SK-N-SH (cell line): Measurements from ENCODE around the gene MID1. TPM values are rescaled to one million over a fixed set of nuclear protein-coding genes. Genes with fewer than 3 reads are reported as not detected.

Experiments used
- CTCF ChIA-PET: fragments of 300-600, 350-600 bp; formaldehyde crosslinking; extraction: SDS; loops from one replicate; lab custom pipeline; 2021; lab: Yijun Ruan, JAX
- POLR2A ChIA-PET: fragments of 350-600 bp; sonication (Branson Sonifier 250); formaldehyde crosslinking; extraction: SDS; loops from one replicate; lab custom pipeline; 2020; ENCODE audit warnings: antibody characterized with exemption, inconsistent platforms; lab: Yijun Ruan, JAX
- DNase-seq: peaks from one replicate; pipeline ENCODE4 v3.0.0; 2012
- H2AFZ ChIP-seq: fragments of 200-600 bp; sonication (generic); 2 replicates; pipeline ENCODE4 v1.8.1; 2016; ENCODE audit warnings: antibody characterized with exemption, mild to moderate bottlenecking, low read depth
- H3F3A ChIP-seq: fragments of 200-600 bp; sonication (generic); replicated peaks from 2 replicates; pipeline ENCODE3; 2016; ENCODE audit warnings: antibody characterized with exemption, mild to moderate bottlenecking; ENCODE audit not compliant: insufficient read depth
- H3K27ac ChIP-seq, 2 experiments: fragments of 200-500 bp in 1 of 2; fragments of 200-600 bp in 1 of 2; sonication (Bioruptor generic) in 1 of 2; sonication (generic), shearing (Covaris generic) in 1 of 2; 2 replicates each; pipeline versions ENCODE4 v1.5.1 to v1.6.1; 2014 to 2016; ENCODE audit warnings: low read depth in 2 of 2, inconsistent platforms in 1 of 2, low read length in 1 of 2, mild to moderate bottlenecking in 1 of 2, mixed read lengths in 1 of 2
- H3K27me3 ChIP-seq: fragments of 200-600 bp; sonication (generic), shearing (Covaris generic); 2 replicates; pipeline ENCODE4 v1.6.1; 2016; ENCODE audit warnings: mixed run types; ENCODE audit not compliant: insufficient read depth
- H3K36me3 ChIP-seq, 2 experiments: fragments of 200-500 bp in 1 of 2; fragments of 200-600 bp in 1 of 2; sonication (Bioruptor generic) in 1 of 2; sonication (generic) in 1 of 2; replicated peaks in 1 of 2; 2 replicates each; pipeline versions ENCODE3 to v1.5.1; 2014 to 2016; ENCODE audit warnings: low read length in 1 of 2, mild to moderate bottlenecking in 1 of 2; ENCODE audit not compliant: insufficient read depth in 2 of 2, control insufficient read depth in 1 of 2
- H3K4me1 ChIP-seq, 2 experiments: fragments of 200-500 bp in 1 of 2; fragments of 200-600 bp in 1 of 2; sonication (Bioruptor generic) in 1 of 2; sonication (generic), shearing (Covaris generic) in 1 of 2; 2 replicates each; pipeline versions ENCODE4 v1.5.1 to v1.6.1; 2014 to 2016; ENCODE audit warnings: low read depth in 1 of 2, low read length in 1 of 2, mixed run types in 1 of 2; ENCODE audit not compliant: insufficient read depth in 2 of 2, control insufficient read depth in 1 of 2
- H3K4me2 ChIP-seq: fragments of 200-600 bp; sonication (generic), shearing (Covaris generic); 2 replicates; pipeline ENCODE4 v1.6.1; 2017; ENCODE audit warnings: mixed run types
- H3K4me3 ChIP-seq, 2 experiments: fragments of 200-500 bp in 1 of 2; fragments of 200-600 bp in 1 of 2; sonication (Bioruptor generic) in 1 of 2; sonication (generic), shearing (Covaris generic) in 1 of 2; 2 replicates each; pipeline versions ENCODE4 v1.5.1 to v1.8.1; 2014 to 2016; ENCODE audit warnings: low read depth in 2 of 2, inconsistent platforms in 1 of 2, low read length in 1 of 2, mild to moderate bottlenecking in 1 of 2, mixed read lengths in 1 of 2, moderate library complexity in 1 of 2
- H3K79me2 ChIP-seq: fragments of 200-600 bp; sonication (generic); 2 replicates; pipeline ENCODE4 v1.8.1; 2017; ENCODE audit warnings: mild to moderate bottlenecking; ENCODE audit not compliant: insufficient read depth
- H3K9ac ChIP-seq: fragments of 200-600 bp; sonication (generic); 2 replicates; pipeline ENCODE4 v1.6.1; 2017; ENCODE audit warnings: mixed run types
- H3K9me2 ChIP-seq: fragments of 200-600 bp; sonication (generic); 2 replicates; pipeline ENCODE4 v1.6.1; 2017; ENCODE audit warnings: mixed run types
- H3K9me3 ChIP-seq: fragments of 200-600 bp; sonication (generic); 2 replicates; pipeline ENCODE4 v1.6.1; 2017; ENCODE audit warnings: mixed run types, mild to moderate bottlenecking, moderate library complexity
- H4K20me1 ChIP-seq: fragments of 200-600 bp; sonication (generic); 2 replicates; pipeline ENCODE4 v1.6.1; 2017; ENCODE audit warnings: mild to moderate bottlenecking, mixed run types; ENCODE audit not compliant: insufficient read depth
- CHD2 ChIP-seq: fragments of 150-350 bp; IDR thresholded peaks from 2 replicates; pipeline ENCODE4 v1.6.1; 2018; ENCODE audit warnings: low read length; ENCODE audit not compliant: partially characterized antibody
- ELF1 ChIP-seq: IDR thresholded peaks from 2 replicates; pipeline ENCODE4 v1.4.0; 2012
- EP300 ChIP-seq, 2 experiments: IDR thresholded peaks; 2 replicates each; pipeline versions ENCODE4 v1.4.0 to v1.6.1; 2012; ENCODE audit warnings: borderline replicate concordance in 1 of 2, low read depth in 1 of 2, low read length in 1 of 2
- FOSL2 ChIP-seq: IDR thresholded peaks from 2 replicates; pipeline ENCODE4 v1.4.0; 2012; ENCODE audit warnings: low read depth, mild to moderate bottlenecking, moderate library complexity, borderline replicate concordance
- FOXM1 ChIP-seq: IDR thresholded peaks from 2 replicates; pipeline ENCODE4 v1.4.0; 2012; ENCODE audit warnings: low read depth, mild to moderate bottlenecking
- GATA2 ChIP-seq: sonication (generic); formaldehyde crosslinking; IDR thresholded peaks from 2 replicates; pipeline ENCODE4 v1.5.0; 2020; ENCODE audit warnings: mild to moderate bottlenecking, missing genetic modification reagents
- JUND ChIP-seq: IDR thresholded peaks from 2 replicates; pipeline ENCODE4 v1.4.0; 2012
- MEF2A ChIP-seq: IDR thresholded peaks from 2 replicates; pipeline ENCODE4 v1.4.0; 2012; ENCODE audit warnings: low read depth, borderline replicate concordance
- MXI1 ChIP-seq: IDR thresholded peaks from 2 replicates; pipeline ENCODE4 v1.6.1; 2012; ENCODE audit warnings: mild to moderate bottlenecking, low read depth, low read length, improper control_type of control experiment
- NRF1 ChIP-seq: IDR thresholded peaks from 2 replicates; pipeline ENCODE4 v1.6.1; 2012; ENCODE audit warnings: low read depth, mild to moderate bottlenecking, low read length
- POLR2AphosphoS5 ChIP-seq: IDR thresholded peaks from 2 replicates; pipeline ENCODE4 v1.6.1; 2012; ENCODE audit warnings: low read depth, low read length
- RAD21 ChIP-seq: IDR thresholded peaks from 2 replicates; pipeline ENCODE4 v1.6.1; 2012; ENCODE audit warnings: mild to moderate bottlenecking, low read length
- RCOR1 ChIP-seq: fragments of 150-350 bp; IDR thresholded peaks from 2 replicates; pipeline ENCODE4 v1.6.1; 2017; ENCODE audit warnings: antibody characterized with exemption, low read length
- REST ChIP-seq: IDR thresholded peaks from 2 replicates; pipeline ENCODE4 v1.6.1; 2012; ENCODE audit warnings: mild to moderate bottlenecking, low read depth, low read length, moderate library complexity
- SIN3A ChIP-seq: IDR thresholded peaks from 2 replicates; pipeline ENCODE4 v1.6.1; 2012; ENCODE audit warnings: low read depth, mild to moderate bottlenecking, low read length, moderate library complexity, borderline replicate concordance
- SMC3 ChIP-seq: IDR thresholded peaks from 2 replicates; pipeline ENCODE4 v1.6.1; 2012; ENCODE audit warnings: low read depth, low read length, improper control_type of control experiment
- TEAD4 ChIP-seq: IDR thresholded peaks from 2 replicates; pipeline ENCODE4 v1.4.0; 2012; ENCODE audit warnings: mild to moderate bottlenecking, borderline replicate concordance; ENCODE audit not compliant: insufficient read depth
- USF1 ChIP-seq: IDR thresholded peaks from 2 replicates; pipeline ENCODE4 v1.4.0; 2012; ENCODE audit warnings: low read depth, borderline replicate concordance
- USF2 ChIP-seq: fragments of 150-350 bp; IDR thresholded peaks from 2 replicates; pipeline ENCODE4 v1.6.1; 2017; ENCODE audit warnings: antibody characterized with exemption, low read length, low read depth, borderline replicate concordance
- polyA plus RNA-seq, 3 experiments: library from polyadenylated mRNA; depleted of rRNA; stranded (reverse); fragments of >200 nt; gene quantifications; 2 replicates each; pipeline ENCODE4 v1.2.3, GENCODE V29; 2012
- TF ChIP-seq, protein P1 (sequence below): IDR thresholded peaks from 2 replicates; pipeline ENCODE4 v1.4.0; 2012; ENCODE audit warnings: low read depth
- TF ChIP-seq, protein P2 (sequence below): IDR thresholded peaks from 2 replicates; pipeline ENCODE4; 2012

Gene MID1
- polyA plus RNA-seq, 1 of the 3 experiments (the other 2 are of a cell fraction), result 10.4 TPM

DNA sequence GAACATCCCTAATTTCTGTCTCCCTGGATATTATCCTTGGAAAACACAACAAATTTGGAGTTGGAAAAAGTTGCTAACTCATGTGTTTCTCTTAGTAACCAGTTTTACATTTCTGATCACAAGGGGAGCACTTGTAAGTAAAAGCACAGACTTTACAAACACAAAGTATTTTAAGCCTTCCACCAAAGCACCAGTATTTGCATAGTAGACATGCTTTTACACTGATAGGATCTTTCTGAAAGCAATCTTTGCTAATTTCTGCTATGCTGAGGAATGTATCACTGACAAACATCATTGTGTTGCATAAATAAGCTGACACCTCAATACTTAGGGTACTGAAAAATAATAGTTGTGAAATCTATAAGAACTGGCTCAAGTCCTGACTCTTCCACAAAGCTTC is 100.6 kb downstream of the MID1 start:
- Histone ChIP-seq H3K4me3 (no peak overlapping the region), H3F3A (no peaks in the 10 kb centered on the region), H3K27ac (no peak overlapping the region), H3K36me3 (no peaks in the 10 kb centered on the region), H3K79me2 (no peaks in the 10 kb centered on the region), H3K27me3 (no peaks in the 10 kb centered on the region), H3K9ac (no peak overlapping the region), H4K20me1 (no peaks in the 10 kb centered on the region), H3K9me2 (no peaks in the 10 kb centered on the region), H3K4me2 (no peak overlapping the region), H2AFZ (no peak overlapping the region), H3K4me1 (no peaks in the 10 kb centered on the region), H3K9me3 (no peaks in the 10 kb centered on the region)
- CTCF ChIA-PET, result no interaction called here
- DNase-seq, result no peak
- POLR2A ChIA-PET, result no interaction called here
- TF ChIP-seq USF2, result no peak
- TF ChIP-seq RCOR1, result no peak
- TF ChIP-seq, protein P1, sequence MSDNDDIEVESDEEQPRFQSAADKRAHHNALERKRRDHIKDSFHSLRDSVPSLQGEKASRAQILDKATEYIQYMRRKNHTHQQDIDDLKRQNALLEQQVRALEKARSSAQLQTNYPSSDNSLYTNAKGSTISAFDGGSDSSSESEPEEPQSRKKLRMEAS, result no peak
- TF ChIP-seq FOXM1, result no peak
- no peak for TF ChIP-seq MXI1
- no peak for TF ChIP-seq FOSL2
- no peak for TF ChIP-seq REST
- no peak for TF ChIP-seq JUND
- no peak for TF ChIP-seq USF1
- no peak for TF ChIP-seq POLR2AphosphoS5
- TF ChIP-seq ELF1, result no peak
- no peak for TF ChIP-seq RAD21

- Histone ChIP-seq H3K9me2 (no peaks in the 10 kb centered on the region), H3K27me3 (no peaks in the 10 kb centered on the region), H3K4me3 (no peak overlapping the region), H4K20me1 (no peaks in the 10 kb centered on the region), H3K4me2 (no peak overlapping the region), H3K79me2 (no peaks in the 10 kb centered on the region), H3F3A (no peaks in the 10 kb centered on the region), H3K27ac (no peak overlapping the region), H3K9ac (no peak overlapping the region), H3K9me3 (no peaks in the 10 kb centered on the region), H3K36me3 (no peaks in the 10 kb centered on the region), H3K4me1 (no peaks in the 10 kb centered on the region), H2AFZ (no peak overlapping the region)
- ChIA-PET CTCF (interaction anchor here (0.9 kb wide), 1 partner anchor 329 kb away, joined by 3 read pairs; no protein-coding TSS in a partner anchor), POLR2A (no interaction called here)
- no peak for DNase-seq
- no peak for TF ChIP-seq EP300 (IDR thresholded peaks at IDR 0.05; ENCODE audit: borderline replicate concordance in 1 of 2, low read depth in 1 of 2, low read length in 1 of 2)
- TF ChIP-seq MEF2A, result no peak
- TF ChIP-seq, protein P1, result no peak
- TF ChIP-seq CHD2, result no peak
- no peak for TF ChIP-seq TEAD4
- TF ChIP-seq SMC3, result no peak
- no peak for TF ChIP-seq SIN3A
- TF ChIP-seq JUND, result no peak
- TF ChIP-seq, protein P2, sequence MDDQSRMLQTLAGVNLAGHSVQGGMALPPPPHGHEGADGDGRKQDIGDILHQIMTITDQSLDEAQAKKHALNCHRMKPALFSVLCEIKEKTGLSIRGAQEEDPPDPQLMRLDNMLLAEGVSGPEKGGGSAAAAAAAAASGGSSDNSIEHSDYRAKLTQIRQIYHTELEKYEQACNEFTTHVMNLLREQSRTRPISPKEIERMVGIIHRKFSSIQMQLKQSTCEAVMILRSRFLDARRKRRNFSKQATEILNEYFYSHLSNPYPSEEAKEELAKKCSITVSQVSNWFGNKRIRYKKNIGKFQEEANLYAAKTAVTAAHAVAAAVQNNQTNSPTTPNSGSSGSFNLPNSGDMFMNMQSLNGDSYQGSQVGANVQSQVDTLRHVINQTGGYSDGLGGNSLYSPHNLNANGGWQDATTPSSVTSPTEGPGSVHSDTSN, result no peak
- TF ChIP-seq NRF1, result no peak
- TF ChIP-seq POLR2AphosphoS5, result no peak
- TF ChIP-seq MXI1, result no peak
- no peak for TF ChIP-seq USF2
- no peak for TF ChIP-seq GATA2 (CRISPR knock-in tag)
Measured at GRCh38 chrX:10519278-10519677, 101.1 kb downstream of the MID1 start.
